ENCODE measurements around the gene CCL27. TPM values are rescaled to one million over a fixed set of nuclear protein-coding genes. Genes with fewer than 3 reads are reported as not detected.

Gene CCL27
- total and polyA plus RNA-seq, 2 of the 8 experiments (the other 6 are each of a cell fraction or from before 2014, with no cell fraction given), result 0.42 TPM; not detected in 1

DNA sequence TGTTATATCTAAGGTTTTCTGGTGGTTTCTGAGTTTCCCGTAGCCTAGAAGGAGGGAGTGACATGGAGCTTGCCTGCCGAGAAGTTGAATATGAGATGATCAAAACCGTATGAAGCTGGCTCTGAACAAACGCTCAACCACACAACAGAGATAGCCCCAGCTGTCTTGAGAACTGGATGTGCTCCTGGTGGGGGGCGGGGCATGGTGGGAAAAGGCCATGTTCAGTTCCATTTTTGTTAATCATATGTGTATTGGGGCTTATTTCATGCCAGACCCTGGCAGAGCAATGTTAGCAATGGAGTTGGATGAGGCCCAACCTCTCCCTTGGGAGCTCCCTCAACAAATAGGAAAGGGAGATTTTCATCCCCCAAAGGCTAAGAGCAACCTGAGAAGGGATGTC, 23.8 kb upstream of the CCL27 start:
- ChIA-PET CTCF (ENCODE audit: partially characterized antibody) (interaction anchor here (1.0 to 12.6 kb wide), 5 partner anchors 8 to 21 kb away, joined by 3 to 147 read pairs (median 5); no protein-coding TSS in a partner anchor), POLR2A (ENCODE audit: partially characterized antibody) (interaction anchor here (0.6 kb wide), 1 partner anchor 10 kb away, joined by 3 read pairs; no protein-coding TSS in a partner anchor)
- no peak overlapping the region for H2AK5ac ChIP-seq (ENCODE audit: low read depth, low read length)
- no peak overlapping the region for H2BK20ac ChIP-seq (ENCODE audit: low read length)
- no peaks in the 10 kb centered on the region for H3K27me3 ChIP-seq (replicated peaks in 1 of 4; ENCODE audit: control insufficient read depth in 3 of 4, extremely low read depth in 1 of 4, insufficient read depth in 3 of 4, low read length in 3 of 4)
- H3K23ac ChIP-seq (ENCODE audit: insufficient read length), result no peak overlapping the region
- no peak overlapping the region for H2BK5ac ChIP-seq (ENCODE audit: low read depth, low read length)
- no peak overlapping the region for H3K4me3 ChIP-seq (ENCODE audit: extremely low read depth in 1 of 4, insufficient read depth in 2 of 4, low read depth in 3 of 4, low read length in 4 of 4)
- H3K79me1 ChIP-seq (ENCODE audit: low read depth, low read length), result no peaks in the 10 kb centered on the region
- H3K23me2 ChIP-seq (ENCODE audit: low read depth, low read length), result no peaks in the 10 kb centered on the region; the same call in 1 of the 2 replicates
- H3K18ac ChIP-seq (ENCODE audit: extremely low read depth, low read length), result no peak overlapping the region
- DNase-seq (ENCODE audit: low read depth in 1 of 2, low spot score in 2 of 2) (no peak), FAIRE-seq (no peak)
- no peak for TF ChIP-seq ZNF274 (IDR thresholded peaks at IDR 0.05; ENCODE audit: borderline replicate concordance, extremely low read depth, low read length)
- TF ChIP-seq, protein P1, sequence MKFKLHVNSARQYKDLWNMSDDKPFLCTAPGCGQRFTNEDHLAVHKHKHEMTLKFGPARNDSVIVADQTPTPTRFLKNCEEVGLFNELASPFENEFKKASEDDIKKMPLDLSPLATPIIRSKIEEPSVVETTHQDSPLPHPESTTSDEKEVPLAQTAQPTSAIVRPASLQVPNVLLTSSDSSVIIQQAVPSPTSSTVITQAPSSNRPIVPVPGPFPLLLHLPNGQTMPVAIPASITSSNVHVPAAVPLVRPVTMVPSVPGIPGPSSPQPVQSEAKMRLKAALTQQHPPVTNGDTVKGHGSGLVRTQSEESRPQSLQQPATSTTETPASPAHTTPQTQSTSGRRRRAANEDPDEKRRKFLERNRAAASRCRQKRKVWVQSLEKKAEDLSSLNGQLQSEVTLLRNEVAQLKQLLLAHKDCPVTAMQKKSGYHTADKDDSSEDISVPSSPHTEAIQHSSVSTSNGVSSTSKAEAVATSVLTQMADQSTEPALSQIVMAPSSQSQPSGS (IDR thresholded peaks at IDR 0.05; ENCODE audit: low read length), result no peak
- no peak for TF ChIP-seq TAF7 (optimal IDR thresholded peaks at IDR 0.05; ENCODE audit: borderline replicate concordance, low read depth, low read length)
- TF ChIP-seq RBBP5 (IDR thresholded peaks at IDR 0.05; ENCODE audit: borderline replicate concordance, low read depth, low read length), result no peak
- TF ChIP-seq CHD1 (IDR thresholded peaks at IDR 0.05; ENCODE audit: low read depth, low read length), result no peak
- no peak for TF ChIP-seq KDM1A (IDR thresholded peaks at IDR 0.05; ENCODE audit: borderline replicate concordance, low read length)
- no peak for TF ChIP-seq POLR2AphosphoS5 (IDR thresholded peaks at IDR 0.05; ENCODE audit: low read depth, low read length)
- no peak overlapping the region for H3K27ac ChIP-seq (ENCODE audit: low read depth, low read length)
- no peak overlapping the region for H4K5ac ChIP-seq (ENCODE audit: insufficient read length, low read depth, low read length)
- no peak overlapping the region for H4K91ac ChIP-seq (replicated peaks; ENCODE audit: insufficient read length, low read length)
- no peak overlapping the region for H3K4ac ChIP-seq (replicated peaks; ENCODE audit: insufficient read length, low read depth, low read length)
- H3K14ac ChIP-seq (ENCODE audit: insufficient read length), result no peak overlapping the region
- H4K20me1 ChIP-seq (replicated peaks in 1 of 2; ENCODE audit: control insufficient read depth in 1 of 2, insufficient read depth in 2 of 2, low read length in 2 of 2), result no peaks in the 10 kb centered on the region
- no peak overlapping the region for H3K56ac ChIP-seq (replicated peaks; ENCODE audit: insufficient read length, low read depth, low read length)
- WGBS, 2 experiments (ENCODE audit: extremely low coverage in 1 of 2, insufficient coverage in 1 of 2, insufficient read length in 1 of 2, insufficient replicate concordance in 2 of 2, low coverage in 1 of 2, low lambda C conversion rate in 2 of 2, missing lambda C conversion rate in 1 of 2), result 95% methylated on average over 5 of the region's 5 CpGs; no CpG with 5 or more reads in 1 of the 2 experiments
- no peak overlapping the region for H4K8ac ChIP-seq (ENCODE audit: extremely low read depth, insufficient read depth, low read length)
- no peak overlapping the region for H2BK120ac ChIP-seq (replicated peaks; ENCODE audit: low read depth, low read length)
- H3K4me2 ChIP-seq (ENCODE audit: insufficient read depth in 1 of 2, low read depth in 2 of 2, low read length in 2 of 2), result no peak overlapping the region
- no peaks in the 10 kb centered on the region for H3K36me3 ChIP-seq (ENCODE audit: control insufficient read depth in 2 of 4, insufficient read depth in 4 of 4, low read length in 3 of 4)
- no peak overlapping the region for H2AFZ ChIP-seq (ENCODE audit: low read length)
- H3K4me1 ChIP-seq (replicated peaks in 1 of 4; ENCODE audit: control insufficient read depth in 3 of 4, insufficient read depth in 4 of 4, low read length in 3 of 4), result peaks cover 0 to 3% (median 1%) of the 10 kb centered on the region in 4 experiments; a peak in 2 of 7 replicates
- no peaks in the 10 kb centered on the region for H3K9me3 ChIP-seq (ENCODE audit: insufficient read depth in 2 of 2, low read depth in 1 of 2, low read length in 1 of 2)
- no peak overlapping the region for H2BK12ac ChIP-seq (ENCODE audit: low read depth, low read length)
- H2BK15ac ChIP-seq (ENCODE audit: low read length), result no peak overlapping the region
- H3K79me2 ChIP-seq (ENCODE audit: control insufficient read depth in 1 of 2, insufficient read depth in 2 of 2, low read length in 2 of 2), result no peaks in the 10 kb centered on the region
- no peak overlapping the region for H3K9ac ChIP-seq (replicated peaks in 1 of 4; ENCODE audit: extremely low read depth in 1 of 4, low read depth in 3 of 4, low read length in 3 of 4)

All from H1 (cell line).